Measurements from ENCODE around the gene ATP23.
A peak's percentile ranks its signal among the peaks of the same experiment; 100 is the strongest.

ATP23 gene, protein sequence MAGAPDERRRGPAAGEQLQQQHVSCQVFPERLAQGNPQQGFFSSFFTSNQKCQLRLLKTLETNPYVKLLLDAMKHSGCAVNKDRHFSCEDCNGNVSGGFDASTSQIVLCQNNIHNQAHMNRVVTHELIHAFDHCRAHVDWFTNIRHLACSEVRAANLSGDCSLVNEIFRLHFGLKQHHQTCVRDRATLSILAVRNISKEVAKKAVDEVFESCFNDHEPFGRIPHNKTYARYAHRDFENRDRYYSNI

DNA sequence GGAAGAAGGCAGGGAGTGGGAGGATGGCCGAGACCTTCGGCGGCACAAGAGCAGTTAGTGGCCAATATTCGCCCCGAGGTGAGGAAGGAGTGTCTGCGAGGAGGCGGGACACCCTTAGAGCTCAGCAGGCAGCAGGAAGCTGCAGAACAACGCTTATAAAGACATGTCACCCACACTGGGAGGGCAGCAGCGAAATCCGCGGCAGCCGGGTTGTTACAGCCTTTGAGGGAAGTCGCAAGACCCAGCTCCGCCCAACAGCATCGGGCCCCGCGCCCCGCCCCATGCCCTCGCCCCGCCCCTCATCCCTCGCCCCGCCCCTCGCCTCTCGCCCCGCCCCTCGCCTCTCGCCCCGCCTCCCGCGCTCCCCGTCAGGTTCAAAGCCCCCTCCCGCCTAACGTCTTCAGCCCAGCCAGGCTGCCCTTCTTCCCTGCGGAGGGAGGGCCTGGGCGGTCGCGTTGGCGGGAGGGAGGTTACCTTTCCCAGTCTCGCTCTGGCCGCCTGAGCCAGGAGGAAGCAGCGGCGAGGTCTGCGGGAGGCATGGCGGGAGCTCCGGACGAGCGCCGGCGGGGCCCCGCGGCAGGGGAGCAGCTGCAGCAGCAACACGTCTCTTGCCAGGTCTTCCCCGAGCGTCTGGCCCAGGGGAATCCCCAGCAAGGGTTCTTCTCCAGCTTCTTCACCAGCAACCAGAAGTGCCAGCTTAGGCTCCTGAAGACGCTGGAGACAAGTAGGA lies at the start of gene ATP23:
Gene ATP23 (plus strand): TSS at position 403 of the 730 bp plus-strand sequence. CDS start 135 bp downstream, at position 538.
- Histone ChIP-seq H3K27me3 (ENCODE audit: control insufficient read depth, insufficient read depth, low read length) (no peaks in the 10 kb centered on the region), H3K4me1 (no peaks in the 10 kb centered on the region), H3K9ac (no peak within 1 kb of the TSS), H3K27ac (peak within 1 kb of the TSS; percentile 89), H3K9me3 (ENCODE audit: control insufficient read depth, low read length) (no peaks in the 10 kb centered on the region), H2AFZ (peak within 1 kb of the TSS; percentile 96), H3K4me2 (ENCODE audit: low read length) (peak within 1 kb of the TSS; percentile 93), H3K36me3 (ENCODE audit: control insufficient read depth, insufficient read depth, low read length) (no peaks in the 10 kb centered on the region), H3K79me2 (no peaks in the 10 kb centered on the region), H3K4me3 (ENCODE audit: low read depth, low read length) (peak within 1 kb of the TSS; percentile 80)
- TF ChIP-seq, protein P1, sequence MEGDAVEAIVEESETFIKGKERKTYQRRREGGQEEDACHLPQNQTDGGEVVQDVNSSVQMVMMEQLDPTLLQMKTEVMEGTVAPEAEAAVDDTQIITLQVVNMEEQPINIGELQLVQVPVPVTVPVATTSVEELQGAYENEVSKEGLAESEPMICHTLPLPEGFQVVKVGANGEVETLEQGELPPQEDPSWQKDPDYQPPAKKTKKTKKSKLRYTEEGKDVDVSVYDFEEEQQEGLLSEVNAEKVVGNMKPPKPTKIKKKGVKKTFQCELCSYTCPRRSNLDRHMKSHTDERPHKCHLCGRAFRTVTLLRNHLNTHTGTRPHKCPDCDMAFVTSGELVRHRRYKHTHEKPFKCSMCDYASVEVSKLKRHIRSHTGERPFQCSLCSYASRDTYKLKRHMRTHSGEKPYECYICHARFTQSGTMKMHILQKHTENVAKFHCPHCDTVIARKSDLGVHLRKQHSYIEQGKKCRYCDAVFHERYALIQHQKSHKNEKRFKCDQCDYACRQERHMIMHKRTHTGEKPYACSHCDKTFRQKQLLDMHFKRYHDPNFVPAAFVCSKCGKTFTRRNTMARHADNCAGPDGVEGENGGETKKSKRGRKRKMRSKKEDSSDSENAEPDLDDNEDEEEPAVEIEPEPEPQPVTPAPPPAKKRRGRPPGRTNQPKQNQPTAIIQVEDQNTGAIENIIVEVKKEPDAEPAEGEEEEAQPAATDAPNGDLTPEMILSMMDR (IDR thresholded peaks at IDR 0.05), result no peak

DNA sequence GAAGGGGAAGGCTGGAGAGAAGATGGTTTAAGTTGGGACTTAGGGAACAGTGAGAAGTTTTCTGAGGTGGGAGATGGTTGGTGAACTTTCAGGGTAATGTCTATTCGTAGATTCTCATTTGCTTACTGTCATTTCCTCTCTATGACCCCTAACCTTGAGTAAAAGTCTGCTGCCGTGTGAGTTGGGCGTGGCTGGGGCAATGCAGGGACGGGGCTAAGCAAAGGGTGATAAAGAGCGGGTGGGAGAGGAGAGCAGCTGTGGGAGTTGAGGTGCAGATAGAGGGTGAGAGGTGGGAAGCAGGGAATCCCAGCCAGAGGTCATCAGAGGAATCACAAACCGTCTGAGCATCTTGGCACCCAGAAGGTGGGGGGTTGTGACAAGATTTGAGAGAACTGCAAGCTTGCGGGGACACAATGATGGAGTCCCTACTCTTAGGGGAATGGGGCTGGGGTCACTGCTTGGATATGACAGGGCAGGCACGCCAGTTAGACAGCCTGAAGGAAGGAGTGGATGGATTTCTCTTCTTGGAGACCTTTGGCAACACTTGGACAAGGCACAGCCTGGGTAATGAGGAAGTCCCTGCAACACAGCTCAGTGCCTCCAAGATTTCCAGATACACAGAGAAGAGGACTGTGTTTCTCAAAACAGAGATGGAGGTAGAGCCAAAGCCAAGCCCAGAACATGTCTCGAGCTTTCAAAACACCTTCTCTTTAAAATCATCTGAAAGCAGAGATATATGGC lies 49.0 kb upstream of the ATP23 start:
- Histone ChIP-seq H2AFZ (peak overlapping the region; percentile 14), H3K4me1 (peaks cover 44% of the 10 kb centered on the region), H3K9ac (no peak overlapping the region), H3K9me3 (ENCODE audit: control insufficient read depth, low read length) (no peaks in the 10 kb centered on the region), H3K4me3 (ENCODE audit: low read depth, low read length) (no peak overlapping the region), H3K4me2 (ENCODE audit: low read length) (no peak overlapping the region), H3K27ac (peak overlapping the region; percentile 12), H3K27me3 (ENCODE audit: control insufficient read depth, insufficient read depth, low read length) (no peaks in the 10 kb centered on the region), H3K36me3 (ENCODE audit: control insufficient read depth, insufficient read depth, low read length) (no peaks in the 10 kb centered on the region), H3K79me2 (no peaks in the 10 kb centered on the region)
- TF ChIP-seq, protein P1 (IDR thresholded peaks at IDR 0.05), result no peak

DNA sequence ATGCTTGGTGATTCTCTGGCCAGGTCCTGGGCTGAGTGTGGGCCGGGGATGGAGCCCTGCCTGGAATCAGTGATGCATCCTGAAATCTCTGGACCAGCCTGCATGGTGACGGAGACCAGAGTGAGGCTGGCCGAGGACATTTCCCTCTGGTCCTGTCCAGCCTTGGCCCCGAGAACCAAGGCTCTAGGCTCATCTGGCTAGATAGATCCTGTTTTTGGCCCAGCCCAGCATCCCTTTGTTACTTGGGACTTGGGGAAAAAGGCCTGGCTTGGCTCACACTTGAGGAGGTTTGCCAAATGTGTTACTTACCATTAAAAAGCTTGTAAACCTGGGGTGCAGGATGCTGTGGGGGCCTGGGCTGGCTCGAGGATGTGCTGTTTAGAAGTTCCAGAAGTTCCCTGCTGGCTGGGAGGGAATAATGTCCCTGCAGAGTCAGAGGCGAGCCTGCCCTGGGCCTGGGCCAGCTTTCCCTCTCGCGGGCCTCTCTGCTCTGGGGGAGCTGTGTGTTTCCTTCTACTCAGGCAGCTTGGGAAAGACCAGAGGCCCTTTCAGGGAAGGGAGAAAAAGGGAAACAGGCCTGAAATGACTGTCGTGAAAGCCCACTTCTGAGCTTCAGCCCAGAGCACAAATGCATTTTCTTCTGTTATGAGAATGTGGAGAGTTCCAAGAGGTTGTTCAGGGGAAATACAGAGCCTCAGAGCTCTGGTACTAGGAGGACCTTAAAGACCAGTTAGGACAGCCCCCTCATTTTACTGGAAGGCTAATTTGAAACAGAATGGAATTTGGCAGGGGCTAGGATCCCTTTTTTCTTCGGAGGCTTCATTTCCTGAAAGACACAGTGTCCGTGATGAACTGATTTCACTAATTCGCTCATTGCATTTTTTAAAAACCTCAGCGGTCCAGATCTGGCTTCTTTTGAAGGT lies 47.7 kb upstream of the ATP23 start:
- H3K9me3 ChIP-seq (ENCODE audit: control insufficient read depth, low read length), result no peaks in the 10 kb centered on the region
- TF ChIP-seq, protein P1 (IDR thresholded peaks at IDR 0.05), result no peak
- no peaks in the 10 kb centered on the region for H3K79me2 ChIP-seq
- peak overlapping the region; percentile 42 for H3K4me2 ChIP-seq (ENCODE audit: low read length)
- H3K4me1 ChIP-seq, result peaks cover 39% of the 10 kb centered on the region
- H2AFZ ChIP-seq, result peak overlapping the region; percentile 82
- H3K9ac ChIP-seq, result peak overlapping the region; percentile 9
- H3K36me3 ChIP-seq (ENCODE audit: control insufficient read depth, insufficient read depth, low read length), result no peaks in the 10 kb centered on the region
- H3K4me3 ChIP-seq (ENCODE audit: low read depth, low read length), result peak overlapping the region; percentile 34
- H3K27ac ChIP-seq, result peak overlapping the region; percentile 96
- H3K27me3 ChIP-seq (ENCODE audit: control insufficient read depth, insufficient read depth, low read length), result no peaks in the 10 kb centered on the region

DNA sequence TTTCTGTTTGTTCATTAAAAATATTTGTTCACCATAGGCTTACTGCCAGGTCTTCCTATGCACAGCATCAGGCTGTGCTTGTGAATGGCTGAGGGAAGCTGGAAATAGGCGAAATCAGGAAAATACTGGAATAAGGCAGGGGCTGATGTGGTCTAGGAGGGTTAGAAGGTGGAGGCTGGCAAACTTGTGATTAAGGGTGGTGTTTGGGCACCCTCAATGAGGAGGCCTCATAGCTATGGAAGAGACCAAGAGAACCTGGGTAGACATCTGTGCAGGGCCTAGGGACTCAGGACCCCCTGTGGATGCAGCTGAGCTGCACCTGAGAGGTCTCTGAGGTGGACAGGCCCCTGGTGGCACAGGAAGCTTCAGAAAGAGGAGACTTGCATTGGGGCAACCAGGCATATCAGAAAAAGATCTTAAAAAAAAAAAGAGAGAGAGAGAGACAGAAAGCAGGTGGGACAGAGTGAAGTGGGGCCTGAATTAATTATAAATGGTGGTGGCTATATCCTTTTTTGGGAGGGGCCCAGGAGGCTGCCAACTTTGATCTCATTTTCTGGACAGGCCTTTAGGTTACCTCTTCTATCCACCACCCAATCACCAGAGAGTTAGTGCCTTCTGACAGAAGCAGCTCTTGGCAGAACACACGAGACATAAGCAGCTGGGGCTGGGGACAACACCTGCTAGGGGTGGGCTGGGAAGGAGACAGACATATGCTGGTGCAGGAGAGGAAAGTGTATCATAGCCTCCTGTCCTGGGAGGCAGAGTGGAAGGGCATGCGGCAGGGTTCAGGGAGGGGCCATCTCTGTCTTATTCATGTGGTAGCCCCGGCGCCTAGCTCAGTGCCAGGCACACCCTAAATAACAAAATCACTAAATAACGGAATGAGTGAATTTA lies 46.7 kb upstream of the ATP23 start:
- Histone ChIP-seq H3K4me2 (ENCODE audit: low read length) (peak overlapping the region; percentile 42), H3K4me3 (ENCODE audit: low read depth, low read length) (peak overlapping the region; percentile 34), H3K4me1 (peaks cover 39% of the 10 kb centered on the region), H2AFZ (peak overlapping the region; percentile 82), H3K9ac (peak overlapping the region; percentile 9), H3K36me3 (ENCODE audit: control insufficient read depth, insufficient read depth, low read length) (no peaks in the 10 kb centered on the region), H3K27me3 (ENCODE audit: control insufficient read depth, insufficient read depth, low read length) (no peaks in the 10 kb centered on the region), H3K79me2 (no peaks in the 10 kb centered on the region), H3K9me3 (ENCODE audit: control insufficient read depth, low read length) (no peaks in the 10 kb centered on the region), H3K27ac (peak overlapping the region; percentile 96)
- TF ChIP-seq, protein P1 (IDR thresholded peaks at IDR 0.05), result no peak
